ENCODE measurements around the gene WDFY3.

DNA sequence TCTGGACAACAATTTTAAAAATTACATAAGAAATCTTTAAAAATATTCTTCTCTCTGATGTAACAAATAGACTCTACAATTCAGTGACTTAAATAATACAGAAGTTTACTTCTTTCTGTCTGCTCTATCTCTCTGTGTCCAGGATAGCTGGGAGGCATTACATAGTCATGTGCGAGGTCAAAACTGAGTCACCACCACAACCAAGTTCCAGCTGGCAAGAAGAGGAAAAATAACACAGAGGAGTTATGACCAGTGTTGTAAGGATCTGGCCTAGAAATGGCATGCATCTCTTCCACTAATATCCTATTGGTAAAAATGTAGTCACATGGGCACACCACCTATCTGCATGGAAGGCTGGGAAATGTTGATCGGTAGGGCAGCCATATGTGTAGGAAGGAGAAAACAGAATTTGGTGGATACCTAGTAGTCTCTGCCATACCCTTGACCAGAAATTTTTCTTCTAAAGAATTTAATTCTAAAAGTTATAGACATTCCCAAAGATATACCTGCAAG, 39.4 kb upstream of the WDFY3 start:
- TF ChIP-seq, protein P1, sequence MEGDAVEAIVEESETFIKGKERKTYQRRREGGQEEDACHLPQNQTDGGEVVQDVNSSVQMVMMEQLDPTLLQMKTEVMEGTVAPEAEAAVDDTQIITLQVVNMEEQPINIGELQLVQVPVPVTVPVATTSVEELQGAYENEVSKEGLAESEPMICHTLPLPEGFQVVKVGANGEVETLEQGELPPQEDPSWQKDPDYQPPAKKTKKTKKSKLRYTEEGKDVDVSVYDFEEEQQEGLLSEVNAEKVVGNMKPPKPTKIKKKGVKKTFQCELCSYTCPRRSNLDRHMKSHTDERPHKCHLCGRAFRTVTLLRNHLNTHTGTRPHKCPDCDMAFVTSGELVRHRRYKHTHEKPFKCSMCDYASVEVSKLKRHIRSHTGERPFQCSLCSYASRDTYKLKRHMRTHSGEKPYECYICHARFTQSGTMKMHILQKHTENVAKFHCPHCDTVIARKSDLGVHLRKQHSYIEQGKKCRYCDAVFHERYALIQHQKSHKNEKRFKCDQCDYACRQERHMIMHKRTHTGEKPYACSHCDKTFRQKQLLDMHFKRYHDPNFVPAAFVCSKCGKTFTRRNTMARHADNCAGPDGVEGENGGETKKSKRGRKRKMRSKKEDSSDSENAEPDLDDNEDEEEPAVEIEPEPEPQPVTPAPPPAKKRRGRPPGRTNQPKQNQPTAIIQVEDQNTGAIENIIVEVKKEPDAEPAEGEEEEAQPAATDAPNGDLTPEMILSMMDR (IDR thresholded peaks at IDR 0.05), result no peak
- no peak for TF ChIP-seq POLR2AphosphoS5 (IDR thresholded peaks at IDR 0.05)
- TF ChIP-seq POLR2A (IDR thresholded peaks at IDR 0.05), result no peak

Measured in suprapubic skin (tissue), 4 donors.